PC-3 (cell line): ENCODE measurements around the gene KCNH1.

Experiments used
- EZH2 ChIP-seq: fragments of 300-600 bp; sonication (generic); IDR thresholded peaks from one replicate; pipeline ENCODE4 v1.6.1; 2017; ENCODE audit warnings: antibody characterized with exemption, mild to moderate bottlenecking, low read length; ENCODE audit not compliant: unreplicated experiment
- TF ChIP-seq, protein P1 (sequence below): fragments of 300-600 bp; sonication (generic); conservative IDR thresholded peaks from 2 replicates; pipeline ENCODE4 v1.5.1; 2017; ENCODE audit warnings: antibody characterized with exemption, low read depth, mild to moderate bottlenecking, low read length

- TF ChIP-seq, protein P1, sequence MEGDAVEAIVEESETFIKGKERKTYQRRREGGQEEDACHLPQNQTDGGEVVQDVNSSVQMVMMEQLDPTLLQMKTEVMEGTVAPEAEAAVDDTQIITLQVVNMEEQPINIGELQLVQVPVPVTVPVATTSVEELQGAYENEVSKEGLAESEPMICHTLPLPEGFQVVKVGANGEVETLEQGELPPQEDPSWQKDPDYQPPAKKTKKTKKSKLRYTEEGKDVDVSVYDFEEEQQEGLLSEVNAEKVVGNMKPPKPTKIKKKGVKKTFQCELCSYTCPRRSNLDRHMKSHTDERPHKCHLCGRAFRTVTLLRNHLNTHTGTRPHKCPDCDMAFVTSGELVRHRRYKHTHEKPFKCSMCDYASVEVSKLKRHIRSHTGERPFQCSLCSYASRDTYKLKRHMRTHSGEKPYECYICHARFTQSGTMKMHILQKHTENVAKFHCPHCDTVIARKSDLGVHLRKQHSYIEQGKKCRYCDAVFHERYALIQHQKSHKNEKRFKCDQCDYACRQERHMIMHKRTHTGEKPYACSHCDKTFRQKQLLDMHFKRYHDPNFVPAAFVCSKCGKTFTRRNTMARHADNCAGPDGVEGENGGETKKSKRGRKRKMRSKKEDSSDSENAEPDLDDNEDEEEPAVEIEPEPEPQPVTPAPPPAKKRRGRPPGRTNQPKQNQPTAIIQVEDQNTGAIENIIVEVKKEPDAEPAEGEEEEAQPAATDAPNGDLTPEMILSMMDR, result no peak
- TF ChIP-seq EZH2, result no peak
Measured at GRCh38 chr1:211068976-211069375, 65.0 kb downstream of the KCNH1 start.
